CD4-positive, alpha-beta T cell treated with Interleukin-6 at 100 ng/mL for 8 hours (primary cell): ENCODE results near the gene ITLN1.

Experiments
- DNase-seq: peaks from one replicate; pipeline ENCODE4 v3.0.0-alpha.2; 2020; ENCODE audit warnings: mixed read lengths, low spot score

The ITLN1 gene

DNA sequence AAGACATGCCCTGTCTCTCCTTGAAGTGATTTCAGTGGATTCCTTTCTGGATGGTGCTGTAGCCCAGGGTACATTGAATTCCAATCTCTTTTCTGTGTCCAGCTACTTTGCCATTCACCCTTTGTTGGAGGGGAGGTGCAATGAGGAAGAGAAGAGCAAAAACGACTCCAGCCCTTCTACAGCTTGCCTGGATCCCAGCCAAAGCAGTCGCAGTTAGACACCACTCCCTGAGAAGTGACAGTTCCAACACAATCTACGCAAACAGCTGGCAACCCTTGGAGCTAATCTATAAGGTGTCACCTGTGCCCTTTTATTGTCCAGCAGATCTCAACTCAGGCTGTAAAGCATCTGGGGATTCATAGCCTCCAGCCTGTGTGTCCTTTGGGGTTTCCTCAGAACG lies 26.9 kb downstream of the ITLN1 start:
- no peak for DNase-seq

DNA sequence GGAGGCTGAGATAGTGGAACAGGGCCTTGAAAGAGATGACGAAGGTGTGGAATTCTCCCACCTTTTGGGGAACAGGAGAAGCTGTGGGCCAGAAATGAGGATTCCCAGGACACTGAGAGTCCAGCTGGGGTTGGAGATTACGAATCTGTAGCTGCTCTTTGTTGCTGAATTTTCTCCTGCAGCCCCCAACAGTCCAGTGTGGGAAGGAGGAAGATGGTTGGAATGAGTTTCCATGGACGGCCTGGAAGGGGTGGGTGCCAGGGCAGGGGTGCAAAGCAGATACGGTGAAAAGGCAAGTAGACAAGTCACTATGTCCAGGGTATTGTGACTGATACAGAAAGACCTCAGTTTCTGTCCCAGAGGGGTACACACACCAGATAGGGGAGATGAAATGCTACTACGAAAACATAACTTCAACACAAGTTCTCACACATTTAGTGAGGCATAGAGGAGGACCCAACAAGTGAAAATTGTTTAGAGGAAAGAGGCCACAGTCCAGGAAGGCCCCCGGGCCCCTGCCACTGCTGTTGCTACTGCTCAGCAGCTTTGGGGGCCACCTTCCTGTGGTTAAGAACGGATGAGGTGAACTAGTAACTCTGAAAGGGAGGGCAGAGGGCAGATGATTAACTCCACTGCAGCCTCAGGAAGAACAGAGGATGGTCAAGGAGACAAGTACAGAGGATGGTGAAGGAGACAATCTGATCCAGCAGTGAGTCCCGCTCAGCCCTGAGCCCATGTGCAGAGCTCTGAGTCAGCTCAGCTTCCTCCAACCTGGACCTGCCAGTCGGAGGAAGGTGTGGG lies 29.6 kb downstream of the ITLN1 start:
- peak; percentile 6 for DNase-seq

DNA sequence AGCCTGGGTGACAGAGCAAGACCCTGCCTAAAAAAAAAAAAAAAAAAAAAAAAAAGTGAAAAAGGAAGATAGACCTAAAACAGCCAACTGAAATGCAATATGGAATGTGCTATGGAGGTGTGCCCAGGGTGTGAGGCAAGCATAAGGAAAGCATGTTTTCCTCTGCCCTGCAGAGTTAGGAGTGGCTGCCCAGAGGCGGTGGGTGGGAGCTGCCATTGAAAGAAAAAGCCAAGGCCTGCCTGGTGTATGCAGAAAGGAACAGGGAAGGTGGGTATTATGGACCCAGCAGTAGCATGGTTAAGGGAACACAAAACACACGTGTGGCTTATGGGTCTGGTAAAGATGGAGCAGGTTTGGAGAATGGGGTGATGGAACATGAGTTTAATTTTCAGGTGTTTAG lies 31.2 kb downstream of the ITLN1 start:
- DNase-seq, result no peak

DNA sequence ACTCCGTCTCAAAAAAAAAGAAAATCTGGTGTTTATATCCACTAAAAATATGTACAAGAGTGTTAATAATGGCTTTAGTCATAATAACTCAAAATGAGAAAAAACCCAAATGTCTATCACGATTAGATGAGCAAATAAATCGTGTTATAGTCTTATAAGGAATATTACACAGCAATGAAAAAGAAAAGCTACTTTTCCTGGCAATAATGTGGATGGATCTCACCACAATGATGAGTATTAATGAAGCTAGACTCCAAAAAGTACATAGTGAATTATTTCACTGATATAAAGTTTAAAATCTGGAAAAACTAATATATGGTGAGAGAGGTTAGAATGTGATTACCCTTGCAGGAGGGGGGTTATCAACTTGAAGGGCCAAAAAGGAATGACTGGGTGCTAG lies 32.0 kb downstream of the ITLN1 start:
- no peak for DNase-seq

DNA sequence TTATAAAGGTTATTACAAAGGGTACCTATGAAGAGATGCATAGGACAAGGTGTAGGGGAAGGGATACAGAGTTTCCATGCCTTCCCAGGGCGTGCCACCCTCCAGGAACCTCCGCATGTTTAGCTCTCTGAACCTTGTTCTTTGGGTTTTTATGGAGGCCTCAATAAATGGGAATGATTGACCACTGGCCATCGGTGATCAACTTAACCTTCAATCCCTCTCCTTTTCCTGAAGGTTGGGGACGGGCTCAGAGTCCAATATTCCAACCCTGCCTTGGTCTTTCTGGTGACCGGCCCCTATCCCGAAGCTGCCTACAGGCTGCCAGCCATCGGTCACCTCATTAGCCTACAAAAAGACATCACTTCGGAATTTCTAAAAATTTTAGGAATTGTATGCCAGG lies 34.0 kb downstream of the ITLN1 start:
- no peak for DNase-seq

DNA sequence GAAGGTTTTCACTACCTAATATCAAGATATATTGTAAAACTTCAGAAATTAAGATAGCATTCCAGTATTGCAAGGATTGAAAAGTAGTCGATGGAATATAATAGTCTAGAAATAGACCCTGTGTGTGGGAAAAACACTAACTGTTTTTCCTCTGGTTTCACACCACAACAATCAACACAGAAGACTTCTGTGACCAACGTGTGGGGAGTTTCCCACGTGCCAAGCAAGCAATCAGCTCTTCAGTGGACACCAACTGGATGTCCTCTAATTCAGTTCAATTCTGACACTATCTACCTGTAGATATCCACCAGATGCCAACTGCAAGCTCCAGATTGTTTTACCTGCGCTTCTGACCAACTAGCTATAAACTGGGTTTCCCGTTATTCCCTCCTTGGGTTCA lies 34.4 kb downstream of the ITLN1 start:
- DNase-seq, result no peak

DNA sequence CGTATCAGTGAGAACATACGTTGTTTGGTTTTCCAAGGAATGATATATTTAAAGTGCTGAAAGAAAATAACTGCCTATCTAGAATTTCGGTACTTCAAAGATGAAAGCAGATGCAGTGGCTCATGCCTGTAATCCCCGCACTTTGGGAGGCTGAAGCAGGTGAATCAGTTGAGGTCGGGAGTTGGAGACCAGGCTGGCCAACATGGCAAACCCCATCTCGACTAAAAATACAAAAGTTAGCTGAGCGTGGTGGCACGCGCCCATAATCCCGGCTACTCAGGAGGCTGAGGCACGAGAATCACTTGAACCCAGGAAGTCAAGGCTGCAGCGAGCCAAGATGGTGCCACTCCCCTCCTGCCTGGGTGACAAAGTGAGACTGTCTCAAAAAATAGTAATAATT lies 38.7 kb downstream of the ITLN1 start:
- no peak for DNase-seq

DNA sequence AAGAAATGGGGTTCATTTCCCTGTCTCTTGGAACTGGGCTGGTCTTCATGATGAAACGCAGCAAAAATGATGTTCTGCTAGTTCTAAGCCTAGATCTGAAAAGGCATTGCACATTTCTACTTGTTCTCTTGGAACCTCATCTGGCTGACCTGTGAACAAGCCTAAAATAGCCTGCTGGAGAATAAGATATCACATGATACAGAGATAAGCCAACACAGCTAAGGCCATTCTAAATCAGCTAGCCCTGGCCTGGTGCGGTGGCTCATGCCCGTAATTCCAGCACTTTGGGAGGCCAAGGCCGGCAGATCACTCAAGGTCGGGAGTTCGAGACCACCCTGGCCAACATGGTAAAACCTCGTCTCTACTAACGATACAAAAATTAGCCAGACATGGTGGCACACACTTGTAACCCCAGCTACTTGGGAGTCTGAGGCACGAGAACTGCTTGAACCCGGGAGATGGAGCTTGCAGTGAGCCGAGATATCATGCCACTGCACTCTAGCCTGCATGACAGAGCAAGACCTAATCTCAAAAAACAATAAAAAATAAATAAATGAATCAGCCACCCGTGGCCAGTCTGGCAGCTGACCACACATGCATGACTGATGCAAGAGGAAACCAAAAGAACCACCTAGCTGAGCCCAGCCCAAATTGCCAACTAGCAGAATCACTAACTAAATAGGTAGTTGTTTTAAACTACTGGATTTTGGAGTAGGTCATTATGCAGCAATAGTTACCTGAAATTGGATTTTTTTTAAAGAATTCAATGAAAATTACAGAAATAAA lies 40.3 kb downstream of the ITLN1 start:
- DNase-seq, result no peak

DNA sequence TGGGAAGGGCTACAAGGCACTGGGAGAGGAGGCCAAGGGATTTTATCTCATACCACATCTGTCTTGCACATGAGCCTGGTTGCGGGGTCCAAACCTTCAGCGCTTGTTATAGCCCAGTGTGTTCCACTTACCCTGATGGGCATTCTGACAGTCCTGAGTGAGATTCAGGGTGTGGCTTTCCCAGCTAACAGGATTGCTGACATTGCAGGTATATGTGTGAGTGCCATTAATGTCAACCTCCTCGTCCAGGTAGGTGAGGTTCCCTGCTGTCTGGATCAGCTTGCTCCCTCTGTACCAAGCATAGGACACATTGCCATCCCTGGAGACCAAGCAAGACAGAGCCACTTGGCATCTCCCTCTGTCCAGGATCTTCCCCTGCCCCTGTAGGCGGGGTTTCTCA lies 43.9 kb downstream of the ITLN1 start:
- no peak for DNase-seq

DNA sequence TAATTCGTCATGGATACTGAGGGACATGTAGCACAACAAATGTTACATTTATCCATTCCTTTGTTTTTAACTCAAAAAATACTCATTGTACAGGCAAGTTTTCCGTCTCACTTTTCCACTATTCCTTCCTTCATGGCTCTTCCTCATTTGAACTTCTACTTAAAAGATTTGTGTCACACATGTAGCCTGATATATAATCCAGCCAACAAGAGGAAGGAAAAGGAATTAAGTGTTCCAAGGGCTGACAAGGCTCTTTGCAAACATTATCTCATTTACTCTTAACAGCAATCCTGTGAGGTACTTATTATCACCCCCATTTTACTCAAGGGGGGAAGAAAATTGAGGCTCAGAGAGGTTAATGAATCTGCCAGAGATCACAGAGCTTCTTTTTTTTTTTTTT lies 45.2 kb downstream of the ITLN1 start:
- no peak for DNase-seq

DNA sequence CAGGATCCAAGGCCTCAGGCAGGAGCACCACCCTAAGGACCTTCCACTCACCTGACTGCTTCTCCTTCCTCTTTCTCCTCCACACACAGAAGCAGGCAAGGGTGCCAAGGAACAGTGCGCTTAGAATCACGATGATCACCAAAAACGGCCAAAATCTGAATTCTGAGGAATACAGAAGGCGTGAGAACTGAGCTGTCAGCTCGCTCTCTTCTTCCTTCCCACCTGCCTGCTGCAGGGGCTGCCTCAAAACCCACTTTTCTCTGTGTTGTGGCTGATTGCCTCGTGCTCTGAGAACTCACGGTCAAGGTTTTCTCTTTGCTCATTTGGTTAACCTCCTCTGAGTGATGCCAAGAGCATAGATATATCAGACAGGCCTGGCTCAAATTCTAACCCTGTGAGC lies 46.1 kb downstream of the ITLN1 start:
- peak; percentile 8 for DNase-seq

DNA sequence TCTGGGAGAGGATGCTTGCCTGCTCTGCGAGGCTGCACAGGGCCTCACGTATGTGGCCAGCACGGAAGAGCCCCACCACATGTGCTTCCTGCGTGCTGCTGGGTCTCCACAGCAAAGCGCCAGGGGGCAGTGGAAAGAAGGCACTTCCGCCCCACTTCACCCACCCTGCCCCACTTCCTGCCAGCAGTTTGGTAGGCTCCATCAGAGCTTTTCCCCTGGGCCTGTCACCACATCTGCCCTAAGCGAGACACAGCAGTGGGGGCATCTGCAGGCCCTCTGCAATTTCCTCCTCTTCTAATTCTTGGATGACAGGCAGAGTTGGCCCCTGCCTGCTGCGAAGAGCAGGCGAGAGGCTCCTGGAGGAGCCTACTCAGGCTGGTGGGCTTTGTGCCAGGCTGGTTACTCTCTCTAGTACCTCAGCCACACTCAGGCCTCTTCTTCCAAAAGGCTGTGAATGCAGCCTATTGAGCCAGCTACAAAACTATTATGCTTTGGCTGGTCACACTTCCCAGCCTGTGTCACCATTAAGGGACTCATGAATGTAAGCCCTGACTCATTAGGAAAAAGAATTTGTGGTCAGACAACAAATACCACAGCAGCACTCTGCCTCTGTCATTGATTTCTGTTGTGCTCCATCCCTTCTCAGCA lies 47.3 kb downstream of the ITLN1 start:
- peak; percentile 93 for DNase-seq

DNA sequence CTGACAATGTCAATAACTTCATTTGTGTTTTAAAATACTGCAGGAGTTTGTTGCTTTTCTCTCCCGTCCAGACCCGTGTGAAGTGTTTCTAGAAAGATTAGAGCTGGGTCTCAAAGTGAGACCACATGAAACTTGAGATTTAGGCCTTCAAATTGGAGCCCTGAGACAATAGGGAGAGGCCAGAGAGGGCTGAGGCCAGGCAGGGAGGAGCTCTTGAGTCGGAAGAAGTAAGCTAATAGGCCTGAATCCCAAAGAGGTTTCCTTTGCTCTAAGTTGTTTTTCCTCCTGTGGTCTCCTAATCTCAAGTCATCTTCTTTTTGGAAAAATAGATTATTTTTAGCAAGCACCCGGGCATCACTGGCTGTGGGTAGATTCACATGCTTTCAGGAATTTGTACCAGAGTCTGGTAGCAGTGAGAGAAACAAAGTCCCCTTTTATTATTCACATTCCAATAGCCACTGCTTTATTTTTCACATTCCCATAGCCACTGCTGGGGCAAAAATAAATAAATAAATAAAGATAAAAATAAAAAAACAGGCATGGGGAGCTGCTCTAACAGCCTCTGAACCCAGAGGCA lies 47.9 kb downstream of the ITLN1 start:
- no peak for DNase-seq

DNA sequence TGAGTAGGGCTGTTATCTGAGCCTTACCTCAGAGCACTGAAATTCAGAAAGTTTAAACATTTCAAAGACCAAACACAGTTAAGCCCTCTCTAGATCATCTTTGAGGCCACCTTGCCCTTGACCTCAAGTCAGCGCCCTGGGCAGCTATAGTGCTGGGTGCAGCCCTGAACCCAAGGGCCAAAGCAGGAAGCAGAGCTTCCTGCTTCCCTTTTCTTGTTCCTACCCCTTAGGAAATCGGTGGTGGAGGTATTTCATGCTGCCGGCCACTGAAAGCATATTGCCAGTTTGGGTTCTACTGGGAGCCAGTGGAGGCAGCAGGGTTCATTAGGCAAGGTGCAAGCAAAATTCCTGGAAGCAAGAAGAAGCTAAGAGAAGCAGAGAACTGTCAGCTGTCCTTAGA lies 48.4 kb downstream of the ITLN1 start:
- no peak for DNase-seq

DNA sequence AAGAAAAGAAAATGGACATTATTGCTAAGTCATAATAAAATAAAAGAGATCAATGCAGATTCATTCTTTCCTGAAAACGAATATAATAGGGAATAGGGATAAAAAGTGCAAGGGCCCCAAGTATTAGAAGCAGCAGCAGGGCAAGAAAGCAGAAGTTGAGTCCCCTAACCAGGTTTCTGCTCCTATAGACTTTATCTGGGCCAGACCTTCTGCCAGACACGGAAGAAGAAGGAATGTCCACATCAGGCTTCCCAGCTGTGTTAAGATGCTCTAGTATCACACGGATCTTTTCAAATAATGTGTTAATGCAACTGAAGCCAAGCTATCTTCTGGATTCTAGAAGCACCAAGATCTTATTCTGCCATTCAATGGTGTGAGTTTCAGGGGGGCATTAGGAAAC lies 49.2 kb downstream of the ITLN1 start:
- no peak for DNase-seq

DNA sequence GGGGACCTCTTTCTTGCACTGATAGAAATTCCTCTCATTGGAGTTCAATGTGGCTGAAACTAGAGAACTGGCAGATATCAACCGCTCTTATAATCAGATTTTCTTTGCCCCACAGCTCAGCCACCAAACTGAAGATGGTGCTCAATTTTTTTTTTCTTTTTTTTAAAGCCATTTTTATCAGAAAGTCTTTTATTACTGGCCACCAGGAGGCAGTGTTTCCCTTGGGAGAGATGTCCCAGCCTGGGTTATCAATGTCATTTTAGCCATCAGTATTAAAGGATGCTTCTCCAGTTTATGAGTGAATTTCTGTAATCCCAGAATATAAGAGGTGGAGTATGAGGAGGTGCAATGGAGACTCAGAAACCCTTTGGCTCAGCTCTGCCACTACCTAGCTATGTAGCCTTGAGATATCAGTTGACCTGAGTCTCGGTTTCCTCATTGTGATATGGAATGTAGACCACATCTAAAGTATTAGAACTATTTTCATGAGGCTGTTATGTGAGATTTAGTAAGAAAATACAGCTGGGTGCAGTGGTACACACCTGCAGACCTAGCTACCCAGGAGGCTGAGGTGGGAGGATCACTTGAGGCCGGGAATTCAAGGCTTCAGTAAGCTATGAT lies 49.9 kb downstream of the ITLN1 start:
- peak; percentile 70 for DNase-seq

DNA sequence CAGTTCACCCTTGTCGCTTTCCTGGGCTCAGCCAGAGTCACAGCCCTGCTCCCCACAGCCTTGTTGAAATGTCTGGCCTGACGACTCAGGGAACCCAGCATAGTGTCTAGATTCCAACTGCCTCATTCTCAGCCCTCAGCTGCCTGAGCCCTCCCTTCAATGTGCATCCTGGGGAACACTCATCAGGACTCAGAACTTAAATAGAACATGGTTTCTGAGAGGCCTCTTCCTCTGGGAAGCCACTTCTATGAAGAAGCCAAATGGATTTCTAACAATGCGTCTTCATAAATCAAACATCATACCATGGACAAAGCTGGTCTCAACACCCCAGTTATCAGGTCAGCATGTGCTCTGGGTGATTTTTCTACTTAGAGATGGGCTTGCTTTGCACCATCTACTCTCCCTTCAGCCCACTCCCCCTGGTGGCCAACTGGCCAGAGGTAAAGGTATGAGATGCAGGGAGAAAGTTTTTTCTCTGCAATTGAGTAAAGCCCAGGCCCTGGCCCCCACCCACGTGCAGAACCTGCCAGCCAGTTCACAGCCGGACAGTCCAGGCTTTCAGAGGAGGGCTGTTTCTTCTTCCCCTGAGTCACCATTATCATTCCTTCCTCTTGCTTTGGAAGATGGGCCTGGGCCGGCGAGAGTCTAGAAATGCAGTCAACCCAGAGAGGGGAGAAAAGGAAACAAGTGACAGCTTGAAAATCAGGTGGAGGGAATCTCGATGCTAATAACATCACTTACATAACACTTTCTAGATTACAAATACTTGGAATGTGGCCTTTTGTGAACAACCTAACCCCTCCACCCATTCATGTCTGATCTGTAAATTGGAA lies 54.4 kb downstream of the ITLN1 start:
- peak; percentile 78 for DNase-seq

DNA sequence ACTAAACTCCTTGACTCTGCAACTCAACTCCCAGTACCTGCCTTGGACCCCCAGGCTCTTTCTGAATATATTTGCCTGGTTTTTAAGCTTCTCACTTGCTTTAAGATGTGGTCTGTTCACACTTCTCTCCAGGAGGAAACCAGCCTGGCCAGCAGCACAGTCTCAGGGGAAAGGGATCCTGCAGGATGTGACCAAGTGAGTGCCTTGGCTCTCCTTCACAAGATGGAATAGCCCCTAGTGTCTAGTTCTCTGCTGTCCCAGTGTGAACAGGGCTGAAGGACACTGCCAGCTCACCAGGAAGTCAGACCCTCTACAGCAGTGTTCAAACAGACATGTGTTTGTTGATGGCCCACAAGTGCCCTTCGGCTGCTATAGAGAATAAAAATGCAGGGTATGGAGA lies 55.2 kb downstream of the ITLN1 start:
- DNase-seq, result no peak

DNA sequence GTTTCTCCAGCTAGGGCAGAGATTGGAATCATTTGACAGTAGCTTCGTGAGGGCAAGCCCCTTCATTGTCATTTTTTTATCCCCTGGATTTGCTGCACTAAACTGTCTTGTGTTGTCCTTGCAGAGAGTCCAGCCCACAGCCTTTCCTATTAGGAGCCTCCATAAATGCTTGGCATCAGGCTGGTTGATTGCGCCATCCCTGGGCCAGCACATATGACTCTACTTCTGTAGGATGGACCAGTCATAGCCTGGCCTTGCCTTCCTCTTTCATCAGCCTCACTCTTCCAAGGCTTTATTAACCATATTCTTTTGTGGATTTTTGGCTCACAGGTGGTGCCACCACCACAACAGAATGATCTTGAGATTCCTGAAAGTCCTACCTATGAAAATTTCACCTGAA lies 57.6 kb downstream of the ITLN1 start:
- DNase-seq, result no peak

DNA sequence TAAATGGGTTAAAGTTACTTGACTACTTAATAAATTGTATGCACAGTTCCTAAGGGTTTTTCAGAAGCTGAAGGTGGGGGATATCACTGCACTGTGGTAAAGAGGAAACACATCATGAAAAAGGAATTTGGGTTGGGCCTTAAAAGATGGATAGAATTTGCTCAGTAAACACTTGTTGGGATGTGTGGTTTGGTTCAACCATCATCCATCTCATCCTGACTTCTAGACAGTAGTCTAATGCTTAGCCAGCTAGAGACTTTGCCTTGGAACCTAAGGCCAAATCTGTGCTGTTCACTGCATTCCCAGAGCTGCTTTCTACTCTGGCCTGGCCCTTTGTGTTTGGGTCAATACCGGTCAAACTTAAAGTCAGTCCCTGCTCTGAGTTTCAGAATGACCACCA lies 58.4 kb downstream of the ITLN1 start:
- DNase-seq, result no peak
